Colonic mucosa (tissue), 4 donors: Measurements from ENCODE around the gene HNRNPH2. TPM values are rescaled to one million over a fixed set of nuclear protein-coding genes. Genes with fewer than 3 reads are reported as not detected.

Experiments
- DNase-seq: peaks from one replicate; pipeline ENCODE4 v3.0.0-alpha.2; 2020
- H3K27ac ChIP-seq: fragments of 200-600 bp; one replicate; pipeline ENCODE4 v1.8.0; 2021
- H3K27me3 ChIP-seq: fragments of 200-600 bp; one replicate; pipeline ENCODE4 v1.8.0; 2021
- H3K36me3 ChIP-seq: fragments of 200-600 bp; one replicate; pipeline ENCODE4 v1.8.0; 2021
- H3K4me1 ChIP-seq: fragments of 200-600 bp; one replicate; pipeline ENCODE4 v1.8.0; 2021; ENCODE audit warnings: mild to moderate bottlenecking
- H3K4me3 ChIP-seq: fragments of 200-600 bp; one replicate; pipeline ENCODE4 v1.8.0; 2021
- H3K9ac ChIP-seq, 2 donors: one replicate each; pipeline ENCODE4 v1.7.0; 2013; ENCODE audit warnings: control low read depth in 2 of 2, low read depth in 2 of 2, low read length in 2 of 2
- H3K9me3 ChIP-seq: fragments of 200-600 bp; one replicate; pipeline ENCODE4 v1.8.0; 2021
- CTCF ChIP-seq: fragments of 200-600 bp; IDR thresholded peaks from one replicate; pipeline ENCODE4 v1.8.0; 2022; ENCODE audit warnings: antibody characterized with exemption, mild to moderate bottlenecking
- intact Hi-C: fragments of 100-400 bp; cut with DNase I; formaldehyde crosslinking; loops from one replicate; pipeline ENCODE4 v1.14.1; 2022
- total RNA-seq, 2 donors: library from RNA; stranded (reverse); fragmentation: NEBNext Ultra II Directional in 1 of 2; extraction: Animal tissue kit (Norgen Biotek cat#: 25700) in 1 of 2; gene quantifications; one replicate each; pipeline ENCODE4 v1.2.1, GENCODE V29; 2021
- donor health status: healthy.
- donor health status: DM: no; HTN: no; CAD: no.
- donor health status: DM: no; HTN: no; CAD: no.

The HNRNPH2 gene
- total RNA-seq, 2 donors from 2014 or later = 61.7 to 72.1 TPM

GRCh38 chrX:101383679-101384205 lies 24.3 kb upstream of the HNRNPH2 start:
- DNase-seq = no peak
- intact Hi-C loops = no loop called here

GRCh38 chrX:101385026-101385684 lies 22.9 kb upstream of the HNRNPH2 start:
- Histone ChIP-seq H3K27ac (no peak overlapping the region), H3K4me3 (no peak overlapping the region), H3K4me1 (no peaks in the 10 kb centered on the region), H3K36me3 (no peaks in the 10 kb centered on the region), H3K27me3 (peaks cover 3% of the 10 kb centered on the region), H3K9me3 (no peaks in the 10 kb centered on the region), H3K9ac (no peak overlapping the region)
- intact Hi-C loops = no loop called here
- DNase-seq = no peak
- no peak for TF ChIP-seq CTCF

More at GRCh38 chrX:101383679-101384205, 24.3 kb upstream of the HNRNPH2 start:
- no peak overlapping the region for H3K9ac ChIP-seq
- peaks cover 3% of the 10 kb centered on the region for H3K27me3 ChIP-seq
- TF ChIP-seq CTCF = no peak
- no peaks in the 10 kb centered on the region for H3K4me1 ChIP-seq
- no peak overlapping the region for H3K27ac ChIP-seq
- no peaks in the 10 kb centered on the region for H3K9me3 ChIP-seq
- no peak overlapping the region for H3K4me3 ChIP-seq
- H3K36me3 ChIP-seq = no peaks in the 10 kb centered on the region

- Histone ChIP-seq H3K9ac (no peak within 1 kb of the TSS), H3K36me3 (no peaks in the 10 kb centered on the region), H3K9me3 (no peaks in the 10 kb centered on the region), H3K27me3 (peaks cover 3% of the 10 kb centered on the region), H3K27ac (no peak within 1 kb of the TSS), H3K4me3 (no peak within 1 kb of the TSS), H3K4me1 (no peaks in the 10 kb centered on the region)
- TF ChIP-seq CTCF = no peak
- intact Hi-C loops = no loop called here
- no peak for DNase-seq
Measured at GRCh38 chrX:101385795-101386541, 22.1 kb upstream of the HNRNPH2 start, which contains the start of gene BTK. Gene BTK (minus strand): TSS chrX:101386191. CDS start chrX:101375284, 10,907 bp downstream.

GRCh38 chrX:101386542-101386885 lies 21.5 kb upstream of the HNRNPH2 start:
- H3K36me3 ChIP-seq = no peaks in the 10 kb centered on the region
- H3K4me1 ChIP-seq = no peaks in the 10 kb centered on the region
- intact Hi-C loops = no loop called here

GRCh38 chrX:101388604-101389003 lies 19.4 kb upstream of the HNRNPH2 start:
- no peaks in the 10 kb centered on the region for H3K36me3 ChIP-seq
- H3K27me3 ChIP-seq = peaks cover 3% of the 10 kb centered on the region
- no peak for DNase-seq
- no peaks in the 10 kb centered on the region for H3K4me1 ChIP-seq
- intact Hi-C loops = no loop called here
- TF ChIP-seq CTCF = no peak
- no peak overlapping the region for H3K27ac ChIP-seq
- no peaks in the 10 kb centered on the region for H3K9me3 ChIP-seq
- H3K4me3 ChIP-seq = no peak overlapping the region
- no peak overlapping the region for H3K9ac ChIP-seq

More at GRCh38 chrX:101386542-101386885, 21.5 kb upstream of the HNRNPH2 start:
- Histone ChIP-seq H3K9me3 (no peaks in the 10 kb centered on the region), H3K4me3 (no peak overlapping the region), H3K27ac (no peak overlapping the region), H3K9ac (no peak overlapping the region), H3K27me3 (peaks cover 3% of the 10 kb centered on the region)
- no peak for TF ChIP-seq CTCF
- DNase-seq = no peak
